B cell (primary cell): Measurements from ENCODE around the gene RPL39.
"Not testable (repeated sequence)": the region's sequence is repeated elsewhere in the genome, so short reads cannot be mapped to it uniquely, and the experiment has no call there.

ENCODE experiments used
- CTCF ChIP-seq: fragments of 200-600 bp; IDR thresholded peaks from one replicate; pipeline ENCODE4 v1.8.0; 2022; ENCODE audit warnings: antibody characterized with exemption, mild to moderate bottlenecking
- EZH2 ChIP-seq: IDR thresholded peaks from 2 replicates; pipeline ENCODE4 v1.6.1; 2012; ENCODE audit warnings: borderline replicate concordance, low read depth, mild to moderate bottlenecking, moderate library complexity, low read length; ENCODE audit not compliant: insufficient read depth, poor library complexity, severe bottlenecking

GRCh38 chrX:119808461-119808860 is 17.0 kb upstream of the RPL39 start:
- not testable (repeated sequence) for TF ChIP-seq CTCF, EZH2
